PC-9 (cell line): ENCODE measurements around the gene UIMC1. TPM values are rescaled to one million over a fixed set of nuclear protein-coding genes. Genes with fewer than 3 reads are reported as not detected.

Source experiments
- BruUV-seq: library from RNA; stranded (reverse); fragments of 400-500 nt; replicated peaks from 2 replicates; lab custom pipeline; 2021; lab: Mats Ljungman, UMichigan
- CTCF ChIA-PET: fragments of 300-600 bp; sonication (Branson Sonifier 250); formaldehyde crosslinking; loops from one replicate; lab custom pipeline; 2022; ENCODE audit warnings: antibody characterized with exemption; lab: Charles Lee
- POLR2A ChIA-PET: fragments of 300-600 bp; sonication (Branson Sonifier 250); formaldehyde crosslinking; loops from one replicate; lab custom pipeline; 2022; ENCODE audit warnings: antibody characterized with exemption; ENCODE audit not compliant: unreplicated experiment; lab: Charles Lee
- DNase-seq, 2 experiments: peaks; one replicate each; pipeline versions ENCODE4 v3.0.0 to v3.0.0-alpha.2; 2015 to 2022; ENCODE audit warnings: mixed read lengths in 1 of 2
- H2AFZ ChIP-seq: fragments of 200-600 bp; sonication (generic); 2 replicates; pipeline ENCODE4 v1.8.1; 2017; ENCODE audit warnings: antibody characterized with exemption
- H3F3A ChIP-seq: fragments of 200-600 bp; sonication (generic); 2 replicates; pipeline ENCODE4 v1.8.1; 2017; ENCODE audit warnings: antibody characterized with exemption, mild to moderate bottlenecking, low read depth; ENCODE audit not compliant: insufficient read depth
- H3K27ac ChIP-seq: fragments of 200-600 bp; sonication (generic); 2 replicates; pipeline ENCODE4 v1.6.1; 2016; ENCODE audit warnings: mixed run types
- H3K27me3 ChIP-seq: fragments of 200-600 bp; sonication (generic); 2 replicates; pipeline ENCODE4 v1.6.1; 2016; ENCODE audit warnings: low read depth, mixed run types; ENCODE audit not compliant: insufficient read depth
- H3K36me3 ChIP-seq: fragments of 200-600 bp; sonication (generic); 2 replicates; pipeline ENCODE4 v1.6.1; 2016; ENCODE audit warnings: low read depth, mixed run types
- H3K4me1 ChIP-seq: fragments of 200-600 bp; sonication (generic); replicated peaks from 2 replicates; pipeline ENCODE4 v1.6.1; 2016; ENCODE audit warnings: mixed run types; ENCODE audit not compliant: insufficient read depth
- H3K4me2 ChIP-seq: fragments of 200-600 bp; sonication (generic); 2 replicates; pipeline ENCODE4 v1.6.1; 2017; ENCODE audit warnings: mixed run types
- H3K4me3 ChIP-seq: fragments of 200-600 bp; sonication (generic); 2 replicates; pipeline ENCODE4 v1.6.1; 2016; ENCODE audit warnings: mixed run types
- H3K79me2 ChIP-seq: fragments of 200-600 bp; sonication (generic); 2 replicates; pipeline ENCODE4 v1.6.1; 2017; ENCODE audit warnings: low read depth, mixed run types
- H3K9me2 ChIP-seq: fragments of 200-600 bp; sonication (generic); 2 replicates; pipeline ENCODE4 v1.8.1; 2017; ENCODE audit warnings: mild to moderate bottlenecking; ENCODE audit not compliant: insufficient read depth
- H3K9me3 ChIP-seq: fragments of 200-600 bp; sonication (generic); 2 replicates; pipeline ENCODE4 v1.8.1; 2016; ENCODE audit warnings: low read depth; ENCODE audit not compliant: insufficient read depth
- H4K20me1 ChIP-seq: fragments of 200-600 bp; sonication (generic); 2 replicates; pipeline ENCODE4 v1.8.1; 2017; ENCODE audit not compliant: insufficient read depth
- CTCF ChIP-seq: fragments of 200-600 bp; sonication (generic); conservative IDR thresholded peaks from 2 replicates; pipeline ENCODE4 v1.6.1; 2017; ENCODE audit warnings: mixed run types, antibody characterized with exemption, mild to moderate bottlenecking, moderate library complexity
- EZH2 ChIP-seq: fragments of 200-600 bp; sonication (generic); IDR thresholded peaks from 2 replicates; pipeline ENCODE4 v1.8.0; 2017; ENCODE audit warnings: antibody characterized with exemption, low read depth
- intact Hi-C: fragments of 100-400 bp; cut with micrococcal nuclease; formaldehyde crosslinking; loops from one replicate; pipeline ENCODE4 v1.10.0; 2022; ENCODE audit not compliant: unreplicated experiment
- total RNA-seq: library from RNA; stranded (reverse); gene quantifications from 2 replicates; pipeline ENCODE4 v1.2.3, GENCODE V29; 2021

The UIMC1 gene
- total RNA-seq, 1 experiment from 2014 or later = 48.3 TPM

DNA sequence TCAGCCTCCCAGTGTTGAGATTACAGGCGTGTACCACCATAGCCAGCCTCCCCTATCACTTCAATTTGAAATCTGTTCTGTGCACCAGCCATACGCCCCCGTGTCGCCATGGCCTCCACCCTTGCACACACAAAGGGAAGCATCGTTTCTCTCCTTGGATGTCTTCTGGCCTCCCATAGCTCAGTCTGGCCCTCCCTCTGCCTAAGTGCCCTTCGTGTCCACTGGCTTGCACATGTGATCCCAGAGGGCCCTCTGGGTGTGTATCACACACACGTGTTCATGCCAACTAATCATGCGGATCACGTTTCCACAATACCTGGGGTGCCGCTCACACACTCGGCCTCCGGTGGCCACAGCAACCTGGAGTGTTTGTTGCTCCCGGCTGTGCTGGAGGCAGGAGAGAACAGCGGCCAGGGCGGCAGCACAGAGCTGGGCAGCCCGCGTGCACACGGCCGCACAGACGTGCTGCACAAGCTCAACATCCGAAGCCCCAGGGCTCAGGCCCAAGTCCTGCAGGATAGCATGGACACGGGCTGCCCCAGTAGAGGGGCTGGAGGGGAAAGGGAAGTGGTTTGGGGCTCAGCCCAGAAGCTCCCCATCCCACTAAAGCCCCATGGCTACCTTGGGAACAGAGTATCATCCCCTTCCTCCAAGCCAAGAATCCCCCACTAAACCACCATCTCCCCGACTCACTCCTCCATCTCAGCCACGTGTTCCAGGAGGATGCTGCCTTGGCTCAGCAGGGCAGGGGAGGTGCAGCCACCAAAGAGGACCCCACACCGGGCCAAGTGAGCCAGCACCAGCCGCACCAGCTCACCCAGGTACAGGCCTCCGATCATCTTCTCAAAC lies 118.3 kb downstream of the UIMC1 start:
- Histone ChIP-seq H3K4me3 (no peak overlapping the region), H3F3A (no peaks in the 10 kb centered on the region), H3K27me3 (no peaks in the 10 kb centered on the region), H3K9me2 (no peaks in the 10 kb centered on the region), H3K27ac (no peak overlapping the region), H3K4me2 (no peak overlapping the region), H3K4me1 (no peaks in the 10 kb centered on the region), H3K9me3 (no peaks in the 10 kb centered on the region), H3K36me3 (no peaks in the 10 kb centered on the region), H3K79me2 (no peaks in the 10 kb centered on the region), H4K20me1 (no peaks in the 10 kb centered on the region), H2AFZ (no peak overlapping the region)
- no peak for TF ChIP-seq CTCF
- TF ChIP-seq EZH2 = no peak
- POLR2A ChIA-PET = no interaction called here
- CTCF ChIA-PET = no interaction called here
- DNase-seq = peak in 1 of 2 experiments; percentile 28
- intact Hi-C loops = no loop called here
- BruUV-seq = no TSS peak

GRCh38 chr5:176887252-176887849 lies 119.2 kb downstream of the UIMC1 start:
- Histone ChIP-seq H3K27ac (no peak overlapping the region), H3K4me1 (no peaks in the 10 kb centered on the region), H3K9me2 (no peaks in the 10 kb centered on the region), H4K20me1 (no peaks in the 10 kb centered on the region), H3F3A (no peaks in the 10 kb centered on the region), H3K36me3 (no peaks in the 10 kb centered on the region), H3K9me3 (no peaks in the 10 kb centered on the region), H3K4me3 (no peak overlapping the region), H3K27me3 (no peaks in the 10 kb centered on the region), H3K79me2 (no peaks in the 10 kb centered on the region), H3K4me2 (no peak overlapping the region), H2AFZ (no peak overlapping the region)
- peak in 1 of 2 experiments; percentile 25 for DNase-seq
- ChIA-PET CTCF (no interaction called here), POLR2A (no interaction called here)
- BruUV-seq = no TSS peak
- TF ChIP-seq CTCF = no peak
- no peak for TF ChIP-seq EZH2
- intact Hi-C loops = no loop called here

GRCh38 chr5:176886336-176887251 lies 120.0 kb downstream of the UIMC1 start:
- no peaks in the 10 kb centered on the region for H3F3A ChIP-seq
- DNase-seq = peak in 1 of 2 experiments; percentile 32
- no peak overlapping the region for H2AFZ ChIP-seq
- no peaks in the 10 kb centered on the region for H3K36me3 ChIP-seq
- H4K20me1 ChIP-seq = no peaks in the 10 kb centered on the region
- no peaks in the 10 kb centered on the region for H3K4me1 ChIP-seq
- H3K9me2 ChIP-seq = no peaks in the 10 kb centered on the region
- H3K27ac ChIP-seq = no peak overlapping the region
- H3K4me3 ChIP-seq = no peak overlapping the region
- no peaks in the 10 kb centered on the region for H3K79me2 ChIP-seq
- POLR2A ChIA-PET = no interaction called here
- no peaks in the 10 kb centered on the region for H3K9me3 ChIP-seq
- intact Hi-C loops = no loop called here
- no peak overlapping the region for H3K4me2 ChIP-seq
- no peak for TF ChIP-seq CTCF
- no peak for TF ChIP-seq EZH2
- no peaks in the 10 kb centered on the region for H3K27me3 ChIP-seq
- no TSS peak for BruUV-seq
- CTCF ChIA-PET = no interaction called here
